Adrenal gland (tissue), 12 donors: ENCODE data around the gene LDHAL6A. TPM values are rescaled to one million over a fixed set of nuclear protein-coding genes. Genes with fewer than 3 reads are reported as not detected.

Experiments
- DNase-seq, 7 donors: peaks; one replicate each; pipeline ENCODE4 v3.0.0-alpha.2; 2019 to 2020
- H3K27ac ChIP-seq, 5 donors: fragments of 200-600 bp; sonication (generic) in 4 of 5; 1 replicate in 3 of 5; 2 replicates in 2 of 5; pipeline versions ENCODE4 v1.5.1 to v1.8.0; 2016 to 2020; ENCODE audit warnings: mild to moderate bottlenecking in 1 of 5
- H3K27me3 ChIP-seq: fragments of 200-600 bp; 2 replicates; pipeline ENCODE4 v1.8.0; 2021
- H3K36me3 ChIP-seq, 2 donors: fragments of 200-600 bp; replicated peaks in 1 of 2; 1 replicate in 1 of 2; 2 replicates in 1 of 2; pipeline versions ENCODE4 v1.5.1 to v1.8.0; 2018 to 2022
- H3K4me1 ChIP-seq, 2 donors: fragments of 200-600 bp; replicated peaks in 1 of 2; 1 replicate in 1 of 2; 2 replicates in 1 of 2; pipeline versions ENCODE4 v1.5.1 to v1.8.0; 2018 to 2021
- H3K4me3 ChIP-seq, 4 donors: fragments of 200-600 bp; sonication (generic) in 3 of 4; one replicate each; pipeline ENCODE4 v1.5.1; 2016 to 2018
- H3K9me3 ChIP-seq, 3 donors: fragments of 200-600 bp; sonication (generic) in 1 of 3; replicated peaks in 1 of 3; 1 replicate in 2 of 3; 2 replicates in 1 of 3; pipeline versions ENCODE4 v1.5.1 to v1.8.0; 2016 to 2021
- POLR2A ChIP-seq, 2 donors: fragments of 450-650 bp; IDR thresholded peaks; one replicate each; pipeline ENCODE4 v1.6.1; 2017; ENCODE audit warnings: antibody characterized with exemption in 2 of 2, mild to moderate bottlenecking in 2 of 2, moderate library complexity in 1 of 2
- WGBS, 4 donors: extraction: QIAGEN DNeasy Blood & Tissue Kit in 2 of 4; methylation state at CpG; one replicate each; pipeline versions ENCODE4 v1.1.5 to v1.1.7; 2013 to 2017; 5-methylcytosine and 5-hydroxymethylcytosine counted together
- intact Hi-C, 2 donors: fragments of 100-400 bp; cut with DNase I; formaldehyde crosslinking; loops; one replicate each; pipeline versions ENCODE4 v1.14.1 to v1.15.0; 2022 to 2023
- polyA plus RNA-seq, 3 donors: library from polyadenylated mRNA; stranded (reverse); fragments of 200-250 nt in 2 of 3; fragments of 350-450 nt in 1 of 3; fragmentation: Illumina TruSeq in 1 of 3; extraction: RNeasy Lipid Tissue Mini Kit (QIAGEN cat#74804) in 1 of 3; gene quantifications; one replicate each; pipeline ENCODE4 v1.2.3, GENCODE V29; 2013 to 2014
- total RNA-seq, 9 donors: library from RNA; depleted of rRNA in 4 of 9; stranded (reverse); fragments of >200 nt in 4 of 9; fragments of 120-200 nt in 1 of 9; fragmentation: NEBNext Ultra II Directional in 1 of 9; extraction: Animal tissue kit (Norgen Biotek cat#: 25700) in 1 of 9; gene quantifications; one replicate each; pipeline versions ENCODE4 v1.1.0 to v1.2.4, GENCODE V29; 2013 to 2023
- TF ChIP-seq, protein P1 (sequence below), 6 experiments: fragments of 450-650 bp in 4 of 6; fragments of 200-600 bp in 2 of 6; sonication (generic) in 1 of 6; IDR thresholded peaks; 1 replicate in 5 of 6; 2 replicates in 1 of 6; pipeline versions ENCODE4 v1.5.1 to v1.8.0; 2016 to 2021; ENCODE audit warnings: antibody characterized with exemption in 6 of 6, mild to moderate bottlenecking in 2 of 6, moderate library complexity in 1 of 6
- donor health status: healthy with polysubstance abuse.
- donor health status: Bipolar disorder and iron deficiency.
- donor health status: DM: yes; HTN: yes; CAD: no.
- donor health status: DM: no; HTN: no; CAD: no.
- donor health status: DM: no; HTN: no; CAD: no.
- donor health status: DM: yes; HTN: yes; CAD: no.

The LDHAL6A gene
- total and polyA plus RNA-seq, 12 donors, result 0.08 to 1.4 (median 0.13) TPM; not detected in 9

DNA sequence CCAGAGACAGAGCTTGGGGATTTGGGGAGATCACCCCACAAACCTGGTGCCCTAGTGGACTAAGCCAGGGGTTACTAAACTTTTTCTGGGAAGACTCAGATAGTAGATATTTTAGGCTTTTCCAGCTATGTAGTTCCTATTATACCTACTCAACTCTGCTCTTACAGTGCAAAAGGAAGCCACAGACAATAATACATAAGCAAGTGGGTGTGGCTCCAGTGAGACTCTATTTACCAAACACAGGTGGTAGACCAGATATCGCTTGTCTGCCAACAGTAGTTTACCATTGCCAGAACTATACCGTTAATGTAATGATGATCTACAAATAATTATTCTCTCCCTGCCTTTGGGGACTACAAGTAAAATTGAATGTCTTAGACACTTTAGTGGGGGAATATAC is 36.6 kb upstream of the LDHAL6A start:
- DNase-seq, result no peak
- intact Hi-C loops, result no loop called here
- H3K27me3 ChIP-seq, result no peaks in the 10 kb centered on the region
- no peak overlapping the region for H3K27ac ChIP-seq
- no peaks in the 10 kb centered on the region for H3K36me3 ChIP-seq
- WGBS, 4 donors, result 88 to 95% (median 94%) methylated on average over 2 of the region's 2 CpGs
- no peaks in the 10 kb centered on the region for H3K9me3 ChIP-seq
- H3K4me1 ChIP-seq, result no peaks in the 10 kb centered on the region
- H3K4me3 ChIP-seq, result no peak overlapping the region
- TF ChIP-seq POLR2A (IDR thresholded peaks at IDR 0.05), result no peak
- TF ChIP-seq, protein P1, sequence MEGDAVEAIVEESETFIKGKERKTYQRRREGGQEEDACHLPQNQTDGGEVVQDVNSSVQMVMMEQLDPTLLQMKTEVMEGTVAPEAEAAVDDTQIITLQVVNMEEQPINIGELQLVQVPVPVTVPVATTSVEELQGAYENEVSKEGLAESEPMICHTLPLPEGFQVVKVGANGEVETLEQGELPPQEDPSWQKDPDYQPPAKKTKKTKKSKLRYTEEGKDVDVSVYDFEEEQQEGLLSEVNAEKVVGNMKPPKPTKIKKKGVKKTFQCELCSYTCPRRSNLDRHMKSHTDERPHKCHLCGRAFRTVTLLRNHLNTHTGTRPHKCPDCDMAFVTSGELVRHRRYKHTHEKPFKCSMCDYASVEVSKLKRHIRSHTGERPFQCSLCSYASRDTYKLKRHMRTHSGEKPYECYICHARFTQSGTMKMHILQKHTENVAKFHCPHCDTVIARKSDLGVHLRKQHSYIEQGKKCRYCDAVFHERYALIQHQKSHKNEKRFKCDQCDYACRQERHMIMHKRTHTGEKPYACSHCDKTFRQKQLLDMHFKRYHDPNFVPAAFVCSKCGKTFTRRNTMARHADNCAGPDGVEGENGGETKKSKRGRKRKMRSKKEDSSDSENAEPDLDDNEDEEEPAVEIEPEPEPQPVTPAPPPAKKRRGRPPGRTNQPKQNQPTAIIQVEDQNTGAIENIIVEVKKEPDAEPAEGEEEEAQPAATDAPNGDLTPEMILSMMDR (IDR thresholded peaks at IDR 0.05), result no peak

DNA sequence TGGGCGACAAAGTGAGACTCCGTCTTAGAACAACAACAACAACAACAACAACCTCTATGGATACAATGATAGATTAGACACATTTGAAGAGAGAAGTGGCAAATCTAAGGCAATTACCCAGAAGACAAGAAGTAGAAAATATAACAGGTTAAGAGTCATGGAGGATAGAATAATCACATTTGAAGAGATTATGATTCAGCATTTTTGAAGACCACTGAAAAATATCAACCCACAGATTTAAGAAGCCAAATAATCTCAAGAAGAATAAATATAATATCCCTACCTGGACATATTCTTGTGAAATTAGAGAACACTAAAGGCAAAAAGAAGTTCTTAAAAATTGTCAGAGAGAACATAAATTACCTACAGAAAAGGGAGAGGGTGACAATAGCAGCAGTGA is 35.6 kb upstream of the LDHAL6A start:
- no peak overlapping the region for H3K27ac ChIP-seq
- no peak for TF ChIP-seq POLR2A (IDR thresholded peaks at IDR 0.05)
- TF ChIP-seq, protein P1 (IDR thresholded peaks at IDR 0.05), result no peak
- DNase-seq, result no peak
- no peak overlapping the region for H3K4me3 ChIP-seq
- H3K4me1 ChIP-seq, result no peaks in the 10 kb centered on the region
- no peaks in the 10 kb centered on the region for H3K36me3 ChIP-seq
- intact Hi-C loops, result no loop called here
- H3K27me3 ChIP-seq, result no peaks in the 10 kb centered on the region
- WGBS, 4 donors, result 89 to 90% (median 90%) methylated on average over 2 of the region's 2 CpGs
- no peaks in the 10 kb centered on the region for H3K9me3 ChIP-seq

DNA sequence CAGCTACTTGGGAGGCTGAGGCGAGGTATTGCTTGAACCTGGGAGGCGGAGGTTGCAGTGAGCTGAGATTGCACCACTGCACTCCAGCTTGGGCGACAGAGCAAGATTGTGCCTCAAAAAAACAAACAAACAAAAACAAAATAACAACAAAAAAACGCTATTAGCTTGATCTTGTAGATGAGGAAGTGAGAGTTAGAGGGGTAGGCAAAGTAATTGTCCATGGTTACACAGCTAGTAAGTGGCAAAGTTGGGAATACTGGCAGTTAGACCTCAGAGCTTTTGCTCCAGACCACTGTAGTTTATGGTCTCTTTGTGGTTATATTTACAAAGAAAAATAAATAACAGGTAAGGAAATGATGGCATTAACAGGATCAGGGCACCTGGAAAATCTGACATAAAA is 28.4 kb upstream of the LDHAL6A start:
- intact Hi-C loops, result no loop called here
- no peak for DNase-seq
- TF ChIP-seq, protein P1 (IDR thresholded peaks at IDR 0.05), result no peak
- TF ChIP-seq POLR2A (IDR thresholded peaks at IDR 0.05), result no peak
- Histone ChIP-seq H3K36me3 (no peaks in the 10 kb centered on the region), H3K27me3 (no peaks in the 10 kb centered on the region), H3K4me1 (no peaks in the 10 kb centered on the region), H3K9me3 (no peaks in the 10 kb centered on the region), H3K4me3 (no peak overlapping the region), H3K27ac (no peak overlapping the region)
- 66 to 75% (median 72%) methylated on average over 4 of the region's 4 CpGs for WGBS, 4 donors

DNA sequence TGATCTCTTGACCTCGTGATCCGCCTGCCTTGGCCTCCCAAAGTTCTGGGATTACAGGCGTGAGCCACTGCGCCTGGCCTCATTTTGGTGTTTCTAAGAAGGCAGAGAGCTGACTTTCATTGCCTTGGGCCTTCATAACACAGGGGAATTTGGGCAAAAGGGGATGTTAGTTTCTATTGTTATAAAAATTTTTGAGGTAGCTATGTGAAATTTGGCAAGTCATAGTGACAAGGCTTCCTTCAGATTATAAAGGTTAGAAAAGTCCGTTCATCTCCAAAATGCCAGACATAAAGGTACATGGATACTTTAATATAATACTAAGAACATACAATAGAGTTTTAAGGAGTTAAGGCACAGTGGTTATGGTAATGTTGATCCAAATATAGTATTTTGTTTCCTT is 26.3 kb upstream of the LDHAL6A start:
- no peaks in the 10 kb centered on the region for H3K27me3 ChIP-seq
- H3K9me3 ChIP-seq, result no peaks in the 10 kb centered on the region
- no peak for DNase-seq
- H3K36me3 ChIP-seq, result no peaks in the 10 kb centered on the region
- WGBS, 4 donors, result 78 to 90% (median 82%) methylated on average over 5 of the region's 5 CpGs
- TF ChIP-seq POLR2A (IDR thresholded peaks at IDR 0.05), result no peak
- TF ChIP-seq, protein P1 (IDR thresholded peaks at IDR 0.05), result no peak
- no peaks in the 10 kb centered on the region for H3K4me1 ChIP-seq
- intact Hi-C loops, result no loop called here
- no peak overlapping the region for H3K27ac ChIP-seq
- no peak overlapping the region for H3K4me3 ChIP-seq
